PC-9 (cell line): ENCODE data around the gene ACVR2A.

Experiments used
- CTCF ChIP-seq: fragments of 200-600 bp; sonication (generic); conservative IDR thresholded peaks from 2 replicates; pipeline ENCODE4 v1.6.1; 2017; ENCODE audit warnings: mixed run types, antibody characterized with exemption, mild to moderate bottlenecking, moderate library complexity
- EZH2 ChIP-seq: fragments of 200-600 bp; sonication (generic); IDR thresholded peaks from 2 replicates; pipeline ENCODE4 v1.8.0; 2017; ENCODE audit warnings: antibody characterized with exemption, low read depth

- TF ChIP-seq CTCF = no peak
- TF ChIP-seq EZH2 = no peak
These were observed 10.5 kb downstream of the ACVR2A start for GRCh38 chr2:147855316-147855715.
